IPS-15b (cell line): ENCODE measurements around the gene ATP11A.

Experiments used
- H3K27me3 ChIP-seq: one replicate; pipeline ENCODE4 v1.6.1; 2013; ENCODE audit warnings: low read length; ENCODE audit not compliant: control insufficient read depth, insufficient read depth
- H3K36me3 ChIP-seq: one replicate; pipeline ENCODE4 v1.6.1; 2013; ENCODE audit warnings: low read length; ENCODE audit not compliant: control insufficient read depth, insufficient read depth
- H3K4me1 ChIP-seq: one replicate; pipeline ENCODE4 v1.6.1; 2013; ENCODE audit warnings: mild to moderate bottlenecking, low read length; ENCODE audit not compliant: control insufficient read depth, insufficient read depth
- H3K4me3 ChIP-seq: one replicate; pipeline ENCODE4 v1.5.1; 2013; ENCODE audit warnings: low read depth, low read length
- H3K9ac ChIP-seq: one replicate; pipeline ENCODE4 v1.6.1; 2013; ENCODE audit warnings: low read depth, mild to moderate bottlenecking, low read length
- H3K9me3 ChIP-seq: one replicate; pipeline ENCODE4 v1.6.1; 2013; ENCODE audit warnings: mild to moderate bottlenecking, low read length; ENCODE audit not compliant: control insufficient read depth, insufficient read depth

ATP11A gene

GRCh38 chr13:112773601-112774447 is 84.0 kb downstream of the ATP11A start:
- Histone ChIP-seq H3K36me3 (no peaks in the 10 kb centered on the region), H3K9me3 (no peaks in the 10 kb centered on the region), H3K27me3 (no peaks in the 10 kb centered on the region), H3K4me1 (no peaks in the 10 kb centered on the region), H3K9ac (no peak overlapping the region), H3K4me3 (no peak overlapping the region)

GRCh38 chr13:112774448-112774792 is 84.6 kb downstream of the ATP11A start:
- no peak overlapping the region for H3K4me3 ChIP-seq
- H3K36me3 ChIP-seq: no peaks in the 10 kb centered on the region
- no peaks in the 10 kb centered on the region for H3K4me1 ChIP-seq
- no peaks in the 10 kb centered on the region for H3K27me3 ChIP-seq
- H3K9ac ChIP-seq: no peak overlapping the region
- no peaks in the 10 kb centered on the region for H3K9me3 ChIP-seq

- Histone ChIP-seq H3K4me3 (no peak overlapping the region), H3K27me3 (no peaks in the 10 kb centered on the region), H3K4me1 (no peaks in the 10 kb centered on the region), H3K9me3 (no peaks in the 10 kb centered on the region), H3K9ac (no peak overlapping the region), H3K36me3 (no peaks in the 10 kb centered on the region)
These were observed 85.2 kb downstream of the ATP11A start for GRCh38 chr13:112774829-112775565.

- no peaks in the 10 kb centered on the region for H3K4me1 ChIP-seq
- H3K4me3 ChIP-seq: no peak overlapping the region
- H3K27me3 ChIP-seq: no peaks in the 10 kb centered on the region
- H3K9me3 ChIP-seq: no peaks in the 10 kb centered on the region
- H3K36me3 ChIP-seq: no peaks in the 10 kb centered on the region
- no peak overlapping the region for H3K9ac ChIP-seq
These were observed 86.0 kb downstream of the ATP11A start for GRCh38 chr13:112775791-112776279.

- Histone ChIP-seq H3K27me3 (no peaks in the 10 kb centered on the region), H3K36me3 (no peaks in the 10 kb centered on the region), H3K9ac (no peak overlapping the region), H3K4me3 (no peak overlapping the region), H3K9me3 (no peaks in the 10 kb centered on the region), H3K4me1 (peaks cover 2% of the 10 kb centered on the region)
These were observed 86.5 kb downstream of the ATP11A start for GRCh38 chr13:112776354-112776753.

GRCh38 chr13:112776971-112777370 is 87.1 kb downstream of the ATP11A start:
- H3K36me3 ChIP-seq: peaks cover 3% of the 10 kb centered on the region
- H3K9ac ChIP-seq: no peak overlapping the region
- no peaks in the 10 kb centered on the region for H3K27me3 ChIP-seq
- H3K9me3 ChIP-seq: no peaks in the 10 kb centered on the region
- H3K4me3 ChIP-seq: no peak overlapping the region
- peaks cover 2% of the 10 kb centered on the region for H3K4me1 ChIP-seq

GRCh38 chr13:112777637-112778406 is 88.0 kb downstream of the ATP11A start:
- Histone ChIP-seq H3K9ac (no peak overlapping the region), H3K36me3 (peaks cover 3% of the 10 kb centered on the region), H3K27me3 (no peaks in the 10 kb centered on the region), H3K4me3 (no peak overlapping the region), H3K9me3 (no peaks in the 10 kb centered on the region), H3K4me1 (peaks cover 2% of the 10 kb centered on the region)

- H3K4me3 ChIP-seq: no peak overlapping the region
- no peaks in the 10 kb centered on the region for H3K9me3 ChIP-seq
- no peak overlapping the region for H3K9ac ChIP-seq
- peaks cover 7% of the 10 kb centered on the region for H3K36me3 ChIP-seq
- H3K4me1 ChIP-seq: peaks cover 2% of the 10 kb centered on the region
- no peaks in the 10 kb centered on the region for H3K27me3 ChIP-seq
These were observed 90.2 kb downstream of the ATP11A start for GRCh38 chr13:112779856-112780604.

GRCh38 chr13:112781287-112781686 is 91.4 kb downstream of the ATP11A start:
- no peak overlapping the region for H3K9ac ChIP-seq
- peaks cover 2% of the 10 kb centered on the region for H3K4me1 ChIP-seq
- H3K9me3 ChIP-seq: no peaks in the 10 kb centered on the region
- H3K4me3 ChIP-seq: no peak overlapping the region
- no peaks in the 10 kb centered on the region for H3K27me3 ChIP-seq
- peaks cover 13% of the 10 kb centered on the region for H3K36me3 ChIP-seq

GRCh38 chr13:112781881-112782361 is 92.1 kb downstream of the ATP11A start:
- peaks cover 13% of the 10 kb centered on the region for H3K36me3 ChIP-seq
- H3K4me1 ChIP-seq: peaks cover 2% of the 10 kb centered on the region
- H3K4me3 ChIP-seq: no peak overlapping the region
- no peak overlapping the region for H3K9ac ChIP-seq
- no peaks in the 10 kb centered on the region for H3K27me3 ChIP-seq
- H3K9me3 ChIP-seq: no peaks in the 10 kb centered on the region

- Histone ChIP-seq H3K27me3 (no peaks in the 10 kb centered on the region), H3K9ac (no peak overlapping the region), H3K4me1 (peaks cover 2% of the 10 kb centered on the region), H3K9me3 (no peaks in the 10 kb centered on the region), H3K4me3 (no peak overlapping the region), H3K36me3 (peaks cover 13% of the 10 kb centered on the region)
These were observed 92.7 kb downstream of the ATP11A start for GRCh38 chr13:112782429-112783010.
